ENCODE data around the gene COG5. TPM values are rescaled to one million over a fixed set of nuclear protein-coding genes. Genes with fewer than 3 reads are reported as not detected.
"Not testable (repeated sequence)": the region's sequence is repeated elsewhere in the genome, so short reads cannot be mapped to it uniquely, and the experiment has no call there.

Gene COG5
- total RNA-seq, 1 donor from 2014 or later, result 49.1 TPM

DNA sequence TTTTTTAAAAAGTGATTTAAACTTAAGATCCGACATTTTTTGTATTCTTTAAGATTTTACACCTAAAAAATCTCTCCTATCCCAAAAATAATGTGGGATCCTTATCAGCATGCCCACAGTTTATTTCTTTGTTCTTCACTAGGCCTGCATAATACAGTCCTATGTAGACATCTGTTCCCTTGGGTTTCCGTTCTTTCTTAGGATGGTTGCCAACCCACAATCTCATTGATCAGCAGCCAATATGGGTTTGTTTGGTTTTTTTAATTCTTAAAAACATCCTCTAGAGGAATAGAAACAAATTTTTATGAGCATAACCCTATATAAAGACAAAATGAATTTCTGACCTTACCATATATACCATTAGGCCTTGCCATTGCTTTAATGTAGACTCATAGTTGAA is 403.3 kb downstream of the COG5 start:
- H3K4me1 ChIP-seq, result no peaks in the 10 kb centered on the region
- H3K9me3 ChIP-seq, result no peaks in the 10 kb centered on the region
- ATAC-seq (no peak), DNase-seq (no peak)
- H3K4me3 ChIP-seq, result no peak overlapping the region
- H3K27ac ChIP-seq, result no peak overlapping the region
- intact Hi-C loops (cut with DNase I), result no loop called here
- no peaks in the 10 kb centered on the region for H3K36me3 ChIP-seq
- TF ChIP-seq, protein P1, sequence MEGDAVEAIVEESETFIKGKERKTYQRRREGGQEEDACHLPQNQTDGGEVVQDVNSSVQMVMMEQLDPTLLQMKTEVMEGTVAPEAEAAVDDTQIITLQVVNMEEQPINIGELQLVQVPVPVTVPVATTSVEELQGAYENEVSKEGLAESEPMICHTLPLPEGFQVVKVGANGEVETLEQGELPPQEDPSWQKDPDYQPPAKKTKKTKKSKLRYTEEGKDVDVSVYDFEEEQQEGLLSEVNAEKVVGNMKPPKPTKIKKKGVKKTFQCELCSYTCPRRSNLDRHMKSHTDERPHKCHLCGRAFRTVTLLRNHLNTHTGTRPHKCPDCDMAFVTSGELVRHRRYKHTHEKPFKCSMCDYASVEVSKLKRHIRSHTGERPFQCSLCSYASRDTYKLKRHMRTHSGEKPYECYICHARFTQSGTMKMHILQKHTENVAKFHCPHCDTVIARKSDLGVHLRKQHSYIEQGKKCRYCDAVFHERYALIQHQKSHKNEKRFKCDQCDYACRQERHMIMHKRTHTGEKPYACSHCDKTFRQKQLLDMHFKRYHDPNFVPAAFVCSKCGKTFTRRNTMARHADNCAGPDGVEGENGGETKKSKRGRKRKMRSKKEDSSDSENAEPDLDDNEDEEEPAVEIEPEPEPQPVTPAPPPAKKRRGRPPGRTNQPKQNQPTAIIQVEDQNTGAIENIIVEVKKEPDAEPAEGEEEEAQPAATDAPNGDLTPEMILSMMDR (IDR thresholded peaks at IDR 0.05), result no peak
- H3K27me3 ChIP-seq (ENCODE audit: low read depth), result no peaks in the 10 kb centered on the region

DNA sequence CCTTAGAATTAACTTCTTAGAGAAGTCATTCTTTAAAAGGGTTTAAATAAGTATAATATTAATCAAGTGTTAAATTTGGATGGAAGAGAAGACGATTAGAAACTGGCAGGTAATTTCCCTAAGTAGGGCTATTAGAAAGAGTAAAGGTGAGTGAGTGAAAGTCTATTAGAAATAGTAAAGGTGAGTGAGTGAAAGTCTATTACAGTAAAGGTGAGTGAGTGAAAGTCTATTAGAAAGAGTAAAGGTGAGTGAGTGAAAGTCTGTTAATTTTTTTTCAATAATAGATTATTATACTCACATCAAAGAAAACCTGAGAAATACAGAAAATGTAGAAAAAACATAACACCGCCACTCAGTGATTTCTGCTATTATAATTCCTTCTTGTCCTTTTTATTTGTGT is 405.7 kb downstream of the COG5 start:
- H3K27me3 ChIP-seq (ENCODE audit: low read depth), result no peaks in the 10 kb centered on the region
- H3K27ac ChIP-seq, result no peak overlapping the region
- ATAC-seq, result no peak
- TF ChIP-seq, protein P1 (IDR thresholded peaks at IDR 0.05), result no peak
- intact Hi-C loops (cut with DNase I), result no loop called here
- DNase-seq, result no peak
- no peaks in the 10 kb centered on the region for H3K36me3 ChIP-seq
- H3K9me3 ChIP-seq, result no peaks in the 10 kb centered on the region
- H3K4me1 ChIP-seq, result no peaks in the 10 kb centered on the region
- H3K4me3 ChIP-seq, result no peak overlapping the region

DNA sequence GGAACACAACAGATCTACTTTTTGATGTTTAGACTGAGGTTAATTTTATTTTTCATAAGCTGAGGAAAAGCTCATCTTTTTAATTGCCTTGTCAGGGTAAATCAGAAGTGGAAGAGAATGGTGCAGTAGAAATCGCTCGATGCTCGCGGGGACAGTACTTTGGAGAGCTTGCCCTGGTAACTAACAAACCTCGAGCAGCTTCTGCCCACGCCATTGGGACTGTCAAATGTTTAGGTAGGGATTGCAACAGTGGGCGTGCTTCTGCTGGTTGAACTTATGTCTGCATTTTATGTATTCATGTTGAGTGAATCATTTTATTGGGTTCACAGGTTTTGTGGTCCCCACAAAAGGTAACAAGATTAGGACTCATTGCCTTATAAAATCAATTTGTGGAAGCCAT is 406.6 kb downstream of the COG5 start:
- Histone ChIP-seq H3K27me3 (ENCODE audit: low read depth) (no peaks in the 10 kb centered on the region), H3K4me1 (no peaks in the 10 kb centered on the region), H3K4me3 (no peak overlapping the region), H3K27ac (no peak overlapping the region), H3K9me3 (no peaks in the 10 kb centered on the region), H3K36me3 (no peaks in the 10 kb centered on the region)
- TF ChIP-seq, protein P1 (IDR thresholded peaks at IDR 0.05), result no peak
- ATAC-seq, result no peak
- intact Hi-C loops (cut with DNase I), result no loop called here
- DNase-seq, result no peak

DNA sequence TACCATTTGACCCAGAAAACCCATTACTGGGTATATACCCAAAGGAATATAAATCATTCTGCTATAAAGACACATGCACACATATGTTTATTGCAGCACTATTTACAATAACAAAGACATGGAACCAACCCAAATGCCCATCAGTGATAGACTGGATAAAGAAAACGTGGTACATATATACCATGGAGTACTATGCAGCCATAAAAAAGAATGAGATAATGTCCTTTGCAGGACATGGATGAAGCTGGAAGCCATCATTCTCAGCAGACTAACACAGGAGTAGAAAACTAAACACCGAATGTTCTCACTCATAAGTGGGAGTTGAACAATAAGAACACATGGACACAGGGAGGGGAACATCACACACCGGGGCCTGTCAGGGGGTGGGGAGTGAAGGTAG is 408.0 kb downstream of the COG5 start:
- DNase-seq; H3K27me3 ChIP-seq (ENCODE audit: low read depth); H3K4me3 ChIP-seq; ATAC-seq; H3K4me1 ChIP-seq; intact Hi-C loops (cut with DNase I); H3K36me3 ChIP-seq; H3K9me3 ChIP-seq; H3K27ac ChIP-seq: not testable (repeated sequence)

DNA sequence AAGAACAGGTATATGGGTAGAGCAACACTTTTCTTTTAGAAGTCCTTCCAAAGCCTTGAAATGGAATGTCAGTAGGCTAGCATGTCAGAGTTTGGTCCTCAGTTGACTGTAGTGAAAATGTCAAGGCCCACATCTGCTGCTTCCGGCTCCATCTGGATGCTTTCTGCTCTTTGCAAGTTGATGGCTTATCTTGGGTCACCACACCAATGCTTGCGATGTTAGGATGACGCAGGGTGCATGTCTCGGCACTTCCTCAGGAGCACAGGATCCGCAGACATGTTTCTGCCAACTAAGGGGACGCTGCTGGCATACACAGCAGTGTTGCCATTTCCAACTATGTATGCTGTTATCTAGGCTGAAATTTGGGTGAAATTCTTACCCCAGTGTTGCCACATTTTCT is 408.9 kb downstream of the COG5 start:
- Histone ChIP-seq H3K4me3 (no peak overlapping the region), H3K4me1 (no peaks in the 10 kb centered on the region), H3K9me3 (no peaks in the 10 kb centered on the region), H3K27ac (no peak overlapping the region), H3K36me3 (no peaks in the 10 kb centered on the region), H3K27me3 (ENCODE audit: low read depth) (no peaks in the 10 kb centered on the region)
- DNase-seq (no peak), ATAC-seq (no peak)
- TF ChIP-seq, protein P1 (IDR thresholded peaks at IDR 0.05), result no peak
- intact Hi-C loops (cut with DNase I), result loop anchor here (5.0 kb wide), 1 partner anchor 363 kb away; no protein-coding TSS in a partner anchor

DNA sequence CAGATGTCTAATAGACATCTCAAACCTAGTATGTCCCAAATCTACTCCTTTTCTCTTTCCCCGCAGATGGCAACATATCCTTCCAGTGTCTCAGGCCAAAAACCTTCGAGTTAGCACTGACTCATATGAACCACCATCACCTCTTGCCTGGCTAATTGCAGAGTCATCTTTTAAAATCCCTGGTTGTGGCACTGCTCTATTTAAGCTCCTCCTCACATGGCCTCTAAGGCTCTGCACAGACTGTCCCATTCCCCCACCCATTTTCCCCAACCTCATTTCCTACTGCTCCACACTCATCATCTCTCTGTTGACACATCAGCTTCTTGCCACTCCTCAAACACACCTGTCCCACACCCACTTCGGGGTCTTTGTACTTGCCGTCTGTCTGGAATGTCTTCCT is 411.7 kb downstream of the COG5 start:
- Histone ChIP-seq H3K4me3 (no peak overlapping the region), H3K36me3 (no peaks in the 10 kb centered on the region)
- TF ChIP-seq, protein P1 (IDR thresholded peaks at IDR 0.05), result no peak

More for the DNA sequence above, 411.7 kb downstream of the COG5 start:
- peaks cover 7% of the 10 kb centered on the region for H3K4me1 ChIP-seq
- H3K27ac ChIP-seq, result no peak overlapping the region
- intact Hi-C loops (cut with DNase I), result loop anchor here (5.0 kb wide), 1 partner anchor 360 kb away; no protein-coding TSS in a partner anchor
- ATAC-seq (no peak), DNase-seq (no peak)
- no peaks in the 10 kb centered on the region for H3K9me3 ChIP-seq
- H3K27me3 ChIP-seq (ENCODE audit: low read depth), result no peaks in the 10 kb centered on the region

Other genes with a start within 250 kb of the COG5 start
- not detected for gene GPR22, start 93.9 kb downstream of the COG5 start, total RNA-seq
- 5.3 TPM for gene DUS4L, start 51 bp upstream of the COG5 start, total RNA-seq
- 81.3 TPM for gene BCAP29, start 16.3 kb upstream of the COG5 start, total RNA-seq
- gene SLC26A4, start 96.9 kb upstream of the COG5 start, total RNA-seq, result 1.0 TPM
- 20.9 TPM for gene CBLL1, start 180.2 kb upstream of the COG5 start, total RNA-seq
- gene SLC26A3, start 239.3 kb upstream of the COG5 start, total RNA-seq, result not detected